ENCODE data around the gene HOXC10.

- no peak for TF ChIP-seq ZNF384 (IDR thresholded peaks at IDR 0.05; ENCODE audit: borderline replicate concordance, low read depth, low read length)
- TF ChIP-seq EZH2 (IDR thresholded peaks at IDR 0.05; ENCODE audit: borderline replicate concordance, control insufficient read depth, low read depth, low read length): 0 out of 2 replicates have a peak, but pooled peaks have one; percentile 89
- TF ChIP-seq SMC3 (IDR thresholded peaks at IDR 0.05; ENCODE audit: borderline replicate concordance, low read length): no peak
Observed at GRCh38 chr12:54033106-54033979, 48.4 kb downstream of the HOXC10 start.
